ENCODE results near the gene HK1. TPM values are rescaled to one million over a fixed set of nuclear protein-coding genes. Genes with fewer than 3 reads are reported as not detected.
A peak's percentile ranks its signal among the peaks of the same experiment; 100 is the strongest.

The HK1 gene
- total and polyA plus RNA-seq, 12 donors: 18.4 to 79.3 (median 45.1) TPM

DNA sequence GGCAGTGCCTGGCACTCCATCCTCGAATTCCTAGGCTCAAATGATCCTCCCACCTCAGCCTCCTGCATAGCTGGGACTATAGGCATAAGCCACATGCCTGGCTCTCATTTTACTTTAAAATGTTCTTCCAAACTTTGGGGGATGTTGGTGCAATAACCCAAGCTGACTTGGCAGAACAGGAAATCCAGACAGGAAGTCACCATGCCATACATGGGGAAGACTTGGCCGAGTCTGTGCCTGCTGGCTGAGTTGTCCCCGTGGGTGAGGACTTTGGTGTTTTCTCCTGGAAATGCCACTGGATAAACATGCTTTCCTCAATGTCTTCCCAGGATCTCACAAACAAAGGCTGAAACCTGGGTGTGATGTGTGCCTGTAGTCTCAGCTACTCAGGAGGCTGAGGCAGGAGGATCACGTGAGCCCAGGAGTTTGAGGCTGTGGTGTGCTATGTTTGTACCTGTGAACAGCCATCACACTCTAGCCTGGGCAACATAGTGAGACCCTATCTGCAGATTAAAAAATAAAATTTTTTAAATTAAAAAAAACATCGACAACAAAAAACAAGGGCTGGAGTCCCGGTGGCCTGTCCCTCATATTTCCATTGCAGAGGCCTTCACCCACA lies 38.4 kb upstream of the HK1 start:
- 78 to 84% (median 81%) methylated on average over 6 of the region's 6 CpGs for WGBS, 4 donors
- H3K4me3 ChIP-seq: no peak overlapping the region

DNA sequence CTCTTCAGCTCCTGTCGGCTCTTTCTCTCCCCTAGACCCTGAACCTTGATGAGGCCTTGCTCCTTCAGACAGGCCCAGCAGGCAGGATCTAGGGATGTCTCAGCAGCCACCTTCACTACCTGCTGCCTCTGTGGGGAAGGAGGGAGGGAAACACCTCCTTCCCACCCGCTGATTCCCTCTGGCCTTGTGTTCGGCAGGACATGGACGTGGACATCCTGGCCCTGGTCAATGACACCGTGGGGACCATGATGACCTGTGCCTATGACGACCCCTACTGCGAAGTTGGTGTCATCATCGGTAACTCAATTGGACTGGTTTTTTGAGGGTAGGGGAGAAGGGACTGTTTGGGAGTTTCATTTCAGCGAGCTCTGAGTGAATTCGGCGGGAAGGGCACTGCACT lies 37.8 kb upstream of the HK1 start:
- 85 to 91% (median 90%) methylated on average over 10 to 11 of the region's 11 CpGs for WGBS, 4 donors
- DNase-seq: no peak
- Histone ChIP-seq H3K27me3 (no peaks in the 10 kb centered on the region), H3K4me3 (no peak overlapping the region), H3K36me3 (replicated peaks in 1 of 2) (no peaks in the 10 kb centered on the region), H3K9me3 (replicated peaks in 1 of 3) (no peaks in the 10 kb centered on the region), H3K4me1 (replicated peaks in 1 of 2) (peaks cover 0 to 3% of the 10 kb centered on the region in 2 donors), H3K27ac (no peak overlapping the region)
- intact Hi-C loops (cut with DNase I): no loop called here
- TF ChIP-seq, protein P1, sequence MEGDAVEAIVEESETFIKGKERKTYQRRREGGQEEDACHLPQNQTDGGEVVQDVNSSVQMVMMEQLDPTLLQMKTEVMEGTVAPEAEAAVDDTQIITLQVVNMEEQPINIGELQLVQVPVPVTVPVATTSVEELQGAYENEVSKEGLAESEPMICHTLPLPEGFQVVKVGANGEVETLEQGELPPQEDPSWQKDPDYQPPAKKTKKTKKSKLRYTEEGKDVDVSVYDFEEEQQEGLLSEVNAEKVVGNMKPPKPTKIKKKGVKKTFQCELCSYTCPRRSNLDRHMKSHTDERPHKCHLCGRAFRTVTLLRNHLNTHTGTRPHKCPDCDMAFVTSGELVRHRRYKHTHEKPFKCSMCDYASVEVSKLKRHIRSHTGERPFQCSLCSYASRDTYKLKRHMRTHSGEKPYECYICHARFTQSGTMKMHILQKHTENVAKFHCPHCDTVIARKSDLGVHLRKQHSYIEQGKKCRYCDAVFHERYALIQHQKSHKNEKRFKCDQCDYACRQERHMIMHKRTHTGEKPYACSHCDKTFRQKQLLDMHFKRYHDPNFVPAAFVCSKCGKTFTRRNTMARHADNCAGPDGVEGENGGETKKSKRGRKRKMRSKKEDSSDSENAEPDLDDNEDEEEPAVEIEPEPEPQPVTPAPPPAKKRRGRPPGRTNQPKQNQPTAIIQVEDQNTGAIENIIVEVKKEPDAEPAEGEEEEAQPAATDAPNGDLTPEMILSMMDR (IDR thresholded peaks at IDR 0.05): no peak
- no peak for TF ChIP-seq POLR2A (IDR thresholded peaks at IDR 0.05)

More for the DNA sequence above, 38.4 kb upstream of the HK1 start:
- intact Hi-C loops (cut with DNase I): loop anchor here (2.0 to 5.0 kb wide), 3 partner anchors 152 to 267 kb away; no protein-coding TSS in a partner anchor
- DNase-seq: no peak
- Histone ChIP-seq H3K36me3 (replicated peaks in 1 of 2) (no peaks in the 10 kb centered on the region), H3K9me3 (replicated peaks in 1 of 3) (no peaks in the 10 kb centered on the region), H3K4me1 (replicated peaks in 1 of 2) (peaks cover 0 to 3% of the 10 kb centered on the region in 2 donors), H3K27ac (no peak overlapping the region), H3K27me3 (no peaks in the 10 kb centered on the region)
- TF ChIP-seq POLR2A (IDR thresholded peaks at IDR 0.05): no peak
- TF ChIP-seq, protein P1 (IDR thresholded peaks at IDR 0.05): no peak

DNA sequence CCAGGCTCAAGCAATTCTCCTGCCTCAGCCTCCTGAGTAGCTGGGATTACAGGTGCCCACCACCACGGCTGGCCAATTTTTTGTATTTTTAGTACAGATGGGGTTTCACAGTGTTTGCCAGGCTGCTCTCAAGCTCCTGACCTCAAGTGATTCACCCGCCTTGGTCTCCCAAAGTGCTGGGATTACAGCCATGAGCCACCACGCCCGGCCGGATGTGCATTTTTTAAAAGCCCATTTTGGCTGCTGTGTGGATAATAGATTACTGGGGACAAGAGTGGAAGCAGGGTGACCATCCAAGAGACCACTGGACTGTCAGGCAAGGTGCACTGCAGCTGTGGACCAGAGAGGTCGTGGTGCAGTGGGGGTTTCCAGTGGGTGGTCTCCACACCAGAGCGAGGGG lies 36.7 kb upstream of the HK1 start:
- DNase-seq: peak in 3 of 7 donors; percentile 11 to 58 (median 34)
- Histone ChIP-seq H3K4me3 (no peak overlapping the region), H3K9me3 (replicated peaks in 1 of 3) (no peaks in the 10 kb centered on the region), H3K36me3 (replicated peaks in 1 of 2) (no peaks in the 10 kb centered on the region), H3K27ac (peak overlapping the region in 1 of 5 donors; percentile 55), H3K27me3 (no peaks in the 10 kb centered on the region), H3K4me1 (replicated peaks in 1 of 2) (peaks cover 0 to 3% of the 10 kb centered on the region in 2 donors)
- TF ChIP-seq POLR2A (IDR thresholded peaks at IDR 0.05): no peak
- TF ChIP-seq, protein P1 (IDR thresholded peaks at IDR 0.05): no peak
- intact Hi-C loops (cut with DNase I): no loop called here
- 65 to 82% (median 74%) methylated on average over 7 of the region's 7 CpGs for WGBS, 4 donors

DNA sequence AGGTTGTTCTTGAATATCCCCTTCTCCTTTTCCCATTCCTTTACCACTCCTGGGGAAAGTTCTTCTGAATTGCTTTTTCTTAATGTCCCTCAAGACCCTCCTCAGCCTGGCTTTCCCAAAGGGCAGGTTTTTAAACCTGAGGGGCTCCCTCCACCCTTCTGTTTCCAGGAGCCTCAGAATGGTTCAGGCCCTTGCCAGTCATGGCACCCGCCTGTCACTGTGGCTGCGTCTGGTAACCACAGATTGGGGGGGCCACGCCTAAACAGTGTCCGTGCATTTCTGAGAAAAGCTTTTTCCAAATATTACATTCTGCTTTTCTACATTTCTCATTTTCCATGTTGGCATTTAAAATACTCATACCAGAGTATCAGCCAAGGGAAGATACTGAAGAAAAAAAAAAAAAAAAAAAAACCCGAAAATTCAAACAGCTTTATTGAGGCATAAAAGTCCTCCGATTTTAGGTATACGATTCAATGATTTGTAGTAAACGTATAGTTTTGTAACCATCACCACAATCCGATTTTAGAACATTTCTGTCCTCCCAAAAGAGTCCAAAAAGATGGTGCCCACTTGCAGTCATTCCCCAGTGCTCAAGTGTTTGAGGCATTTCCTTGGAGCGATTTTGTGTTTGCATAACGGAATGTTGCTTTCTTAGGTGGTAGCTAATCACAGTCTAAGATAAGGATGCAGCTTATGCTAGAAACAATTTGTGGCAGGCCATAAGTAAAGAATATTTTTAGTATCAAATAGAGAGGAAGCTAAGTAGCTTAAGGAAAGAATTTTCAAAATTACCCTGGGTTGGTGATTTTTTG lies 36.0 kb upstream of the HK1 start:
- intact Hi-C loops (cut with DNase I): no loop called here

More for the DNA sequence above, 36.0 kb upstream of the HK1 start:
- TF ChIP-seq POLR2A (IDR thresholded peaks at IDR 0.05): no peak
- TF ChIP-seq, protein P1 (IDR thresholded peaks at IDR 0.05): no peak
- Histone ChIP-seq H3K36me3 (replicated peaks in 1 of 2) (no peaks in the 10 kb centered on the region), H3K27ac (peak overlapping the region in 1 of 5 donors; percentile 55), H3K4me3 (no peak overlapping the region), H3K27me3 (no peaks in the 10 kb centered on the region), H3K9me3 (replicated peaks in 1 of 3) (no peaks in the 10 kb centered on the region), H3K4me1 (replicated peaks in 1 of 2) (peaks cover 0 to 3% of the 10 kb centered on the region in 2 donors)
- WGBS, 4 donors: 79 to 81% (median 80%) methylated on average over 11 of the region's 11 CpGs
- DNase-seq: no peak

All from adrenal gland (tissue), 12 donors.